ENCODE results near the gene MAPK11.

The MAPK11 gene

GRCh38 chr22:50289942-50290630, 19.9 kb upstream of the MAPK11 start:
- no peak for ATAC-seq
- DNase-seq (ENCODE audit: low spot score in 2 of 2): no peak
- no peak overlapping the region for H3K27ac Mint-ChIP-seq
- no peaks in the 10 kb centered on the region for H3K9me3 Mint-ChIP-seq
- no peaks in the 10 kb centered on the region for H3K36me3 Mint-ChIP-seq
- peaks cover 6% of the 10 kb centered on the region for H3K4me1 Mint-ChIP-seq
- no peak overlapping the region for H3K4me3 Mint-ChIP-seq

GRCh38 chr22:50289151-50289941, 19.2 kb upstream of the MAPK11 start:
- no peaks in the 10 kb centered on the region for H3K36me3 Mint-ChIP-seq
- no peak for ATAC-seq
- no peak overlapping the region for H3K27ac Mint-ChIP-seq
- no peak overlapping the region for H3K4me3 Mint-ChIP-seq
- H3K9me3 Mint-ChIP-seq: no peaks in the 10 kb centered on the region
- no peak for DNase-seq (ENCODE audit: low spot score in 2 of 2)
- peaks cover 6% of the 10 kb centered on the region for H3K4me1 Mint-ChIP-seq

- DNase-seq (ENCODE audit: low spot score in 2 of 2): no peak
- H3K4me3 Mint-ChIP-seq: no peak overlapping the region
- no peaks in the 10 kb centered on the region for H3K9me3 Mint-ChIP-seq
- peaks cover 4% of the 10 kb centered on the region for H3K4me1 Mint-ChIP-seq
- no peaks in the 10 kb centered on the region for H3K36me3 Mint-ChIP-seq
- no peak overlapping the region for H3K27ac Mint-ChIP-seq
- no peak for ATAC-seq
These were observed 17.6 kb upstream of the MAPK11 start for GRCh38 chr22:50287731-50288130.

- ATAC-seq (no peak), DNase-seq (ENCODE audit: low spot score in 2 of 2) (no peak)
- Mint-ChIP-seq H3K27ac (no peak overlapping the region), H3K9me3 (no peaks in the 10 kb centered on the region), H3K36me3 (no peaks in the 10 kb centered on the region), H3K4me1 (no peaks in the 10 kb centered on the region), H3K4me3 (no peak overlapping the region)
These were observed 16.6 kb upstream of the MAPK11 start for GRCh38 chr22:50286701-50287318.

- no peaks in the 10 kb centered on the region for H3K36me3 Mint-ChIP-seq
- no peak for ATAC-seq
These were observed 16.1 kb upstream of the MAPK11 start for GRCh38 chr22:50286275-50286674.

GRCh38 chr22:50285568-50286229, 15.5 kb upstream of the MAPK11 start:
- DNase-seq (ENCODE audit: low spot score in 2 of 2) (no peak), ATAC-seq (no peak)
- Mint-ChIP-seq H3K27ac (no peak overlapping the region), H3K9me3 (no peaks in the 10 kb centered on the region), H3K4me3 (no peak overlapping the region), H3K36me3 (no peaks in the 10 kb centered on the region), H3K4me1 (no peaks in the 10 kb centered on the region)

More at GRCh38 chr22:50286275-50286674, 16.1 kb upstream of the MAPK11 start:
- H3K4me1 Mint-ChIP-seq: no peaks in the 10 kb centered on the region
- H3K9me3 Mint-ChIP-seq: no peaks in the 10 kb centered on the region
- no peak overlapping the region for H3K27ac Mint-ChIP-seq
- H3K4me3 Mint-ChIP-seq: no peak overlapping the region
- DNase-seq (ENCODE audit: low spot score in 2 of 2): no peak

GRCh38 chr22:50284479-50284878, 14.3 kb upstream of the MAPK11 start:
- DNase-seq (ENCODE audit: low spot score in 2 of 2) (no peak), ATAC-seq (no peak)
- no peak overlapping the region for H3K27ac Mint-ChIP-seq
- no peaks in the 10 kb centered on the region for H3K36me3 Mint-ChIP-seq
- no peaks in the 10 kb centered on the region for H3K9me3 Mint-ChIP-seq
- H3K4me3 Mint-ChIP-seq: no peak overlapping the region
- no peaks in the 10 kb centered on the region for H3K4me1 Mint-ChIP-seq

- DNase-seq (ENCODE audit: low spot score in 2 of 2) (no peak), ATAC-seq (no peak)
- Mint-ChIP-seq H3K27ac (no peak overlapping the region), H3K4me1 (no peaks in the 10 kb centered on the region), H3K9me3 (no peaks in the 10 kb centered on the region), H3K4me3 (no peak overlapping the region), H3K36me3 (no peaks in the 10 kb centered on the region)
These were observed 13.6 kb upstream of the MAPK11 start for GRCh38 chr22:50283821-50284220.

GRCh38 chr22:50282361-50283155, 12.4 kb upstream of the MAPK11 start:
- no peak for DNase-seq (ENCODE audit: low spot score in 2 of 2)
- H3K27ac Mint-ChIP-seq: no peak overlapping the region
- no peaks in the 10 kb centered on the region for H3K4me1 Mint-ChIP-seq
- H3K36me3 Mint-ChIP-seq: no peaks in the 10 kb centered on the region
- H3K4me3 Mint-ChIP-seq: no peak overlapping the region
- no peaks in the 10 kb centered on the region for H3K9me3 Mint-ChIP-seq
- no peak for ATAC-seq

- ATAC-seq: no peak
- no peak for DNase-seq (ENCODE audit: low spot score in 2 of 2)
- Mint-ChIP-seq H3K36me3 (no peaks in the 10 kb centered on the region), H3K4me1 (no peaks in the 10 kb centered on the region), H3K27ac (no peak overlapping the region), H3K9me3 (no peaks in the 10 kb centered on the region), H3K4me3 (no peak overlapping the region)
These were observed 11.8 kb upstream of the MAPK11 start for GRCh38 chr22:50281957-50282356.

GRCh38 chr22:50281384-50281760, 11.2 kb upstream of the MAPK11 start:
- no peaks in the 10 kb centered on the region for H3K4me1 Mint-ChIP-seq
- H3K27ac Mint-ChIP-seq: no peak overlapping the region
- H3K4me3 Mint-ChIP-seq: no peak overlapping the region
- ATAC-seq (no peak), DNase-seq (ENCODE audit: low spot score in 2 of 2) (no peak)
- H3K9me3 Mint-ChIP-seq: no peaks in the 10 kb centered on the region
- H3K36me3 Mint-ChIP-seq: no peaks in the 10 kb centered on the region

GRCh38 chr22:50280708-50281383, 10.7 kb upstream of the MAPK11 start:
- Mint-ChIP-seq H3K4me1 (no peaks in the 10 kb centered on the region), H3K9me3 (no peaks in the 10 kb centered on the region), H3K27ac (no peak overlapping the region), H3K36me3 (no peaks in the 10 kb centered on the region), H3K4me3 (no peak overlapping the region)
- ATAC-seq (no peak), DNase-seq (ENCODE audit: low spot score in 2 of 2) (no peak)

GRCh38 chr22:50280022-50280707, 10.0 kb upstream of the MAPK11 start:
- Mint-ChIP-seq H3K9me3 (no peaks in the 10 kb centered on the region), H3K4me3 (no peak overlapping the region), H3K36me3 (no peaks in the 10 kb centered on the region), H3K4me1 (no peaks in the 10 kb centered on the region), H3K27ac (no peak overlapping the region)
- ATAC-seq (no peak), DNase-seq (ENCODE audit: low spot score in 2 of 2) (no peak)

Data from stimulated activated effector memory CD8-positive, alpha-beta T cell treated with anti-CD3 and anti-CD28 coated beads, Interleukin-12 subunit alpha, Interleukin-12 subunit beta, amount 100 ng/mL, for 72 hours (primary cell).